Ishikawa (cell line): ENCODE data around the gene VNN1.

Experiments used
- CEBPB ChIP-seq: IDR thresholded peaks from 2 replicates; pipeline ENCODE4 v1.6.1; 2012
- EGR1 ChIP-seq: IDR thresholded peaks from 2 replicates; pipeline ENCODE4 v1.6.1; 2012
- EP300 ChIP-seq: IDR thresholded peaks from 2 replicates; pipeline ENCODE4 v1.6.1; 2012; ENCODE audit warnings: borderline replicate concordance
- MAX ChIP-seq: IDR thresholded peaks from 2 replicates; pipeline ENCODE4 v1.6.1; 2012
- RAD21 ChIP-seq: IDR thresholded peaks from 2 replicates; pipeline ENCODE4 v1.6.1; 2012; ENCODE audit warnings: low read depth
- REST ChIP-seq: IDR thresholded peaks from 2 replicates; pipeline ENCODE4 v1.6.1; 2012; ENCODE audit warnings: low read depth, mild to moderate bottlenecking
- TAF1 ChIP-seq: IDR thresholded peaks from 2 replicates; pipeline ENCODE4 v1.6.1; 2012; ENCODE audit warnings: low read depth, mild to moderate bottlenecking
- USF1 ChIP-seq: IDR thresholded peaks from 2 replicates; pipeline ENCODE4 v1.6.1; 2012
- YY1 ChIP-seq: IDR thresholded peaks from 2 replicates; pipeline ENCODE4 v1.6.1; 2012; ENCODE audit warnings: low read depth

- TF ChIP-seq TAF1 (no peak), USF1 (no peak), REST (no peak), EP300 (no peak), EGR1 (no peak), CEBPB (no peak), MAX (no peak), RAD21 (no peak), YY1 (no peak)
Measured at GRCh38 chr6:132725471-132725870, 11.6 kb upstream of the VNN1 start.
